Esophagus mucosa (tissue), 1 donor: ENCODE data around the gene NOC2L. TPM values are rescaled to one million over a fixed set of nuclear protein-coding genes. Genes with fewer than 3 reads are reported as not detected.
A peak's percentile ranks its signal among the peaks of the same experiment; 100 is the strongest.

Source experiments
- ATAC-seq: fragments of 200-7000 bp; cut with Tn5 transposase; one replicate; pipeline ENCODE4 v1.9.1; 2020
- total RNA-seq: library from RNA; stranded (reverse); gene quantifications from one replicate; pipeline ENCODE4 v1.2.4, GENCODE V29; 2023
- donor health status: DM: yes; HTN: yes; CAD: no.

Gene NOC2L
- total RNA-seq, 1 donor from 2014 or later, result 68.1 TPM

DNA sequence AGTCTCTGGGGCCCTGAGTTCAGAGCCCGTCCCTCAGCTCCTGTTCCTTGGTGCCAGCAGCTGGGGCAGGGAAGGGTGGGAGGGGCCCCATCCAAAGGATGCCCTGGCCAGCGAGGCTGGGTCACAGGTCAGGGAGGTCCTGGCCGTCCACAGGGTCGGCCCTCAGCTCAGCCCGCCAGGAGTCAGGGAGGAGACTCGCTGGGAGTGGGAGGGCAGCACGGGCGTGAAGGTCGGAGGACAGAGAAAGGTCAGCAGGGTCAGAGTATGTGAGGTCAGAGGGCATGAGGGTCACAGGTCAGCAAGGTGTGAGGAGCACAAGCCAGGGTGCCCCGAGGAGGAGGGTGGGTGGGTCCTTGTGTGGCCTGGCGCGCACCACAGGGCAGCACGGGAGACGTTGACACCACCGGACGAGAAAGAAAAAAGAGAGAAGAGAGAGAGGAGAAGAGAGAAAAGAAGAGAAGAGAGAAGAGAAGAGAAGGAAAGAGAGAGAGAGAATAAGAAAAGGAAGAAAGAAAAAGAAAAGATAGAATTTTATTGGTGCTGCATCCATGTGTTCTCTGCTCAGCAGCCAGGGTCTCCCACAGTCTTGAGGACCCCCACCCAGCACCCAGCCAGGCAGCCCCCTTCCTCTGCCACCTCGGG is 15.8 kb upstream of the NOC2L start:
- no peak for ATAC-seq

DNA sequence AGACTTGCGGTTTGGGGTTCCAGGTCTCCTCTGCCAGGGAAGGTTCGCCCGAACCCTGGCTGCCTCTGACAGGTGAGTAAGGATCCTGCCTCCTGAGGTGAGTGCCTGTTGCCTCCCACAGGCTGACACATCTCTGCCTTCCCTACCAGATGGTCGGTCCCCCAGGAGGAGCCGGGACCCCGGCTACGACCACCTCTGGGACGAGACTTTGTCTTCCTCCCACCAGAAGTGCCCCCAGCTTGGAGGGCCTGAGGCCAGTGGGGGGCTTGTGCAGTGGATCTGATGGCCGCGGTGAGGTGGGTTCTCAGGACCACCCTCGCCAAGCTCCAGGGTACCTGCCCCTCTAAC is 15.2 kb upstream of the NOC2L start:
- no peak for ATAC-seq

DNA sequence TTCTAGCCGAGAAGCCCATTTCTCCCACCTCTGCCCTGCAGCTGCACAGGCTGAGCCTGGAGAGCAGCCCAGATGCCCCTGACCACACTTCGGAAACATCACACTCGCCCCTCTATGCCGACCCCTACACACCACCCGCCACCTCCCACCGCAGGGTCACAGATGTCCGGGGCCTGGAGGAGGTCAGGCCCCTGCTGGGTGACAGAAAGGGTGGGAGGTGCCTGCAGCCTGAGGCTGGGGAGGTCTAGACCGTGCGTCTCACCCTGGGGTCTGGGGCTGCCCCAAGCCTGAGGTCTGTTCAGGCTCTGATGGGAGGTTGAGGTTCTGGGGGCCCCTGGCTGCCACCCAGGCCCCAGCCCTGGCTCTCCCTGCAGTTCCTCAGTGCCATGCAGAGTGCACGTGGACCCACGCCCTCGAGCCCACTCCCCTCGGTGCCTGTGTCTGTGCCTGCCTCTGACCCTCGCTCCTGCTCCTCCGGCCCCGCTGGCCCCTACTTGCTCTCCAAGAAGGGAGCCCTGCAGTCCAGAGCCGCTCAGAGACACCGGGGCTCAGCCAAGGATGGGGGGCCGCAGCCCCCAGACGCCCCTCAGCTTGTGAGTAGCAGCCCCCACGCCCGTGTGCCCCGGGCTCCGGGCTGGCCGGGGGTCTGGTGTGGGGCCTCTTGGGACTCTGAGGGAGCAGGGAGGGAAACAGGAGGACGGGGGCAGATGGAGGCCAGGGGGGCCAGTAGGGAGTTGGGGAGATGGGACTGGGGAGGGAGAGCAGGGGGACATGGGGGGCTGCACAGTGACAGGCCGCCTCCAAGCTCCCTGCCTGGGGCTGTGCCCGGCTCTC is 14.6 kb upstream of the NOC2L start:
- ATAC-seq, result no peak

DNA sequence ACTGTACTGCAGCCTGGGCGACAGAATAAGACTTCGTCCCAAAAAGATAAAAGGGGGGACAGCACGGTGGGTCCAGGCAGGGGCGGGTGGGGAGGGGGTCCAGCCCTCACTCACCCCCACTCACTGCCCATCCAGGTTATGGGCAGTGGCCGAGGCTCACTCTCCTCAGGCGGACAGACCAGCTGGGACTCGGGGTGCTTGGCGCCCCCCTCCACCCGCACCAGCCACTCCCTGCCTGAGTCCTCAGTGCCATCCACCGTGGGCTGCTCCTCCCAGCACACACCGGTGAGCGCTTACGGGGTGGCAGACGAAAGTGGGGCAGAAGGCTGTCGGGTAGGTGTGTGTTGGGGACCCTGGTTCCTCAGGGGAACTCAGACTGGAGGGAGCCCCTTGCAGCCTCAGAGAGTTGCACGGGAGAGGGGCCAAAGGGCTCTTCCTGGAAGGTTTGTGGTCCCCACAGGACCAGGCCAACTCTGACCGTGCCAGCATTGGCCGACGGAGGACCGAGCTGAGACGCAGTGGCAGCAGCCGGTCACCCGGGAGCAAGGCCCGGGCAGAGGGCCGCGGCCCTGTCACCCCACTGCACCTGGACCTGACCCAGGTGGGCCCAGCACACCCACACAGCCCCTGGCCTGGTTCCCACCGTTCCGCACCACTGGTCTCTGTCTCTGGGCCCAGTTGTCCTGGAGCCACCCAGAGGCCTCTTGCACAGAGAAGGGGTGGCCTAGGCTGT is 13.8 kb upstream of the NOC2L start:
- no peak for ATAC-seq

GRCh38 chr1:971751-972506 is 12.9 kb upstream of the NOC2L start:
- ATAC-seq, result no peak

GRCh38 chr1:970973-971730 is 12.1 kb upstream of the NOC2L start:
- ATAC-seq, result peak; percentile 59

GRCh38 chr1:970242-970972 is 11.4 kb upstream of the NOC2L start:
- ATAC-seq, result no peak

DNA sequence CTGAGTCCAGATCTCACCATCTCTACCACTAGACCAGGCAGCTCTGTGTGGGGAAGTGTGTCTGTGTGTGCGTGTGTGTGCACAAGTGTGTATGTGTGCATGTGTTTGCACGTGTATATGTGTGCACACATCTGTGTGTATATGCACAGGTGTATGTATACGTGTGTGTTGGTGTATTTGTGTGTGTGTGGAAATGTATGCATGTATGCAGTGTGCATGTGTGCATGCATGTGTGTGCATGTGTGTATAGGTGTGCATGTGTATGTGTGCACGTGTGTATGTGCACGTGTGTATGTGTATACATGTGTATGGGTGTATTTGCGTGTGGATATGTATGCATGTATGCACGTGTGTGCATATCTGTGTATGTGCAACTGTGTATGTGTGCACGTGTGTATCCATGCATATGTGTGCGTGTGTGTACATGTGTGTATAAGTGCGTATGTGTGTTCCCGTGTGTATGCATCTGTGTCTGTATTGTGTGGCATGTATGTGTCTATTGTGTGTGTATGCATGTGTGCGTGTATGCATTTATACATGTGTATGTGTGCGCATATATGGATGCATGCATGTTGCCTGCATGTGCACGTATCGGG is 10.3 kb upstream of the NOC2L start:
- no peak for ATAC-seq

GRCh38 chr1:967466-968343 is 8.6 kb upstream of the NOC2L start:
- peak; percentile 52 for ATAC-seq

DNA sequence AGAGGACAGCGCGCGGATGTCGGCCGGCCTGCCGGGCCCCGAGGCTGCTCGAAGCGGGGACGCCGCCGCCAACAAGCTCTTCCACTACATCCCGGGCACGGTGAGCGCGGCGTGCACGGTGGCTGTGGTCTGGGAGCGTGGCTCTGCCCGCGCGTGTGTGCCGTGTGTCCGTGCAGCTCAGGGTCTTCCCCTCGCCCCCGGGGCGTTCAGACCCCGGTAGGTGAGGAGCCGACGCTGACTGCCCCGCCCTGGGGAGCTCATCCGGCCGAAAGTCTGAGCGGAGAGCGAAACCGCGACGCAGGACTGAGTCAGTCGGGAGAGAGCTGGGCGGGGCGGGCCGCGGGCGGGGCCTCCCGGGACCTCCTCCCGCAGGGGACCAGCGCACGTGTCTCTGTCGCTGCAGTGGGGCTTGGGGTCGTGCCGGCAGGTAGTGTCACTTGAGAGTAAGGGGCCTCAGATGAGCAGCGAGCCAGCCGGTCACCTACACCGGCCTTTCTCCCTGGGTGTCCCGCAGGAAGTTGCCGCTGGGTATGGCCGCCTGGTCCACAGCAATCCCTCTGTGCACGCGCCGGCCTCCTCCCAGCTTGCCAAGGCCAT is 7.7 kb upstream of the NOC2L start:
- ATAC-seq, result peak; percentile 75

- peak; percentile 71 for ATAC-seq
These were observed 7.2 kb upstream of the NOC2L start, which contains the start of gene PLEKHN1 for GRCh38 chr1:966135-966703. TSS of gene PLEKHN1 (plus strand) at chr1:966482. CDS start at chr1:966532, 50 bp downstream.

GRCh38 chr1:965526-966134 is 6.6 kb upstream of the NOC2L start:
- no peak for ATAC-seq

DNA sequence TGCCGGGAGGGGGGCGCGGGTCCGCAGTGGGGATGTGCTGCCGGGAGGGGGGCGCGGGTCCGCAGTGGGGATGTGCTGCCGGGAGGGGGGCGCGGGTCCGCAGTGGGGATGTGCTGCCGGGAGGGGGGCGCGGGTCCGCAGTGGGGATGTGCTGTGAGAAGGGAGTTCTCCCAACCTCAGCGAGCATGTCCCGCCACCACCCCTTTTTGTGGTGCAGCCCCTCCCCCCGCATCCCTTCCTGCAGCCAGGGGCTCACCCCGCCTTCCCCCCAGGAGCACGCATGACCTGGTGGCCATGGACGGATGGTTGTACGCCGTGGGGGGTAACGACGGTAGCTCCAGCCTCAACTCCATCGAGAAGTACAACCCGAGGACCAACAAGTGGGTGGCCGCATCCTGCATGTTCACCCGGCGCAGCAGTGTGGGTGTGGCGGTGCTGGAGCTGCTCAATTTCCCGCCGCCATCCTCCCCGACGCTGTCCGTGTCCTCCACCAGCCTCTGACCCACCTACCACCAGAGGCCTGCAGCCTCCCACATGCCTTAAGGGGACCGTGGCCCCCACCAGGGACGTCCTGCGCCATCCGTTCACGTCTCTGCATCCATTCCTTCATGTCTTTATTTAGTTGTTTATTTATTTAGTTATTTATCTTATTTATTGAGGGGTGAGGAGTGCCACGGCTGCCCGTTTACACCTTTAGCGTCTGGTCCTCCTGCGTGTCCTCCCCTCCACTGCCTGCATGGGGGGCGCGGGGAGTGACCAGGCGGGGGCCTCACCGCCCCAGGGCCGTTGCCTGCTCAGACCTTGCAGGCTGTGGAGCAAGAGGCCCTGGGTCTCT is 5.9 kb upstream of the NOC2L start:
- ATAC-seq, result no peak

GRCh38 chr1:963746-964525 is 4.9 kb upstream of the NOC2L start:
- no peak for ATAC-seq

GRCh38 chr1:963301-963651 is 4.2 kb upstream of the NOC2L start:
- no peak for ATAC-seq

- ATAC-seq, result no peak
These were observed 3.6 kb upstream of the NOC2L start for GRCh38 chr1:962381-963300.
